NAMALWA (cell line): ENCODE data around the gene DIP2C.
"Not testable (repeated sequence)": the region's sequence is repeated elsewhere in the genome, so short reads cannot be mapped to it uniquely, and the experiment has no call there.

ENCODE experiments used
- DNase-seq: peaks from one replicate; pipeline ENCODE4 v3.0.0-alpha.2; 2015; ENCODE audit warnings: low spot score

The DIP2C gene

DNA sequence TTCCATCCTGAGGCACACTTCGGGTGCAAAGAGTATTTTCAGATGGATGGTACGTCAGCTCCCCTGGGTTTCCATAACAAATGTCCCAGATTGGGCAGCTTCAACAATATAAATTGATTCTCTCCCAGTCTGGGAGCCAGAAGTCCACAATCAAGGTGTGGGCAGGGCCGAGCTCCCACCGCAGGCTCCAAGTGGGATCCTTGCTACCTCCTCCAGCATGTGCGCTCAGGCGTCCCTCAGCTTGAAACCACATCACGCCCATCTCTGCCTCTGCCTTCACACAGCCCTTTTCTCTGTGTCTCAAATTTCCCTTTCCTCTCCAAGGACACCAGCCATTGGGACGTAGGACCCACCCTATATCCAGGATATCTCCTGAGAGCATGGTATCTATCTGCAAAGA is 153.5 kb downstream of the DIP2C start:
- no peak for DNase-seq

DNA sequence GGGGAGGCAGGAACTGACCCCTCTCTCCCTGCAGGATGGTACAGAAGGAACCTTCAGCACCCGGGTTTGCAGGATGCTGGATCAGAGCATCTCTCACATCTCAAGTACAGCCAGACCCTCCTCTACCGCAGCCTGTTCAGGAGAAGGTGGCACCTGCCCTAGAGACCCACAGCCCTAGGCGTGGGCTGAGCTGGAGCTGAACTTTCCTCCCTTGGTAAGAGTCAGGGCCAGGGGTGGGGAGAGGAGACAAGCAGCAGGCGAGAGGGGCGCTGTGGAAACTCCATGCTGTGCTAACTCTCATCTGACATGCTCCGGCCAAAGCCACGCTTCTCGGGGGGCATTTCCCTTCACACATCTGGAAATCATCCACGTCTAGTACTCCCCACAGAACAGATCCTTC is 154.4 kb downstream of the DIP2C start:
- no peak for DNase-seq

DNA sequence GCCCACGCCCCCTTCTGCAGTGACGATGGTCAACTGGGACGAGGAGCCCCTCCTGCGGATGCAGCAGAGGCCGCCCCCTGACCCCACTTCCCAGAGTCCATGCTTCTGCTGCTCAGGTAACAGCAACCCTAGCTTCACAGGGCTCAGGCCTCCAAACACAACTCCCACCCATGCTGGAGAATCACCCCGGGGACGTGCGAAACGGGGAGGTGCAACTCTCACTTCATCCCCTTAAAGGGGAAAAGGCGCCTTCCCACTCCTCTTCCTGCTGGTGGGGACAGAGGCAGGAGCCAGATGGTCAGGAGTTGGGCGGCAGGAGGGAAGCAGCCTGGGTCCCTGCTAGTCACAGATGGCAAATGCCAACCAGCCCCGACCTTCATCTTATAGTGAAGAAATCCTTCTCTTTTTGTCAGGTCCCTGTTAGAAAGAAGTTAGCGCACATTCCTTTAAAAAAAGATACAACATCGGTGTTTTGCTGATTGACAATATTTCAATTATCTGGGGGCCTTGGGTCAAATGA is 155.4 kb downstream of the DIP2C start:
- DNase-seq: no peak

DNA sequence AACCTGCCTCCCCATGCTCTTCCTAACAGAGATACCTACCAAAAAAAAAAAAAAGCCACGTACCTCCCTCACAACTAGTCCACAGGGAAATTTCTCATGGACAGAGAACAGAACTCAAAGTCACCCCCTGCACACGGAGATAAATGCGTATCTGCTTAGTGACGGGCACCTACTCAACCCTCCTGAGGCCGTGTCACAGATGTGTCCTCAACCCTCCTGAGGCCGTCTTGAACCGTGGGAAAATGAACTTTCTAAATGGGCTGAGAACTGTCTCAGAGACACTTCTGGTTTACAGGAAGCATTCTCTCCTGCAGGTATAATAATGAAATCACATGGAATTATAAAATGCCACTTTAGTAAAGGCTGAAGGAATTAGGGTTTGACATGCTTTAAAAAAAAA is 155.9 kb downstream of the DIP2C start:
- DNase-seq: peak; percentile 75

DNA sequence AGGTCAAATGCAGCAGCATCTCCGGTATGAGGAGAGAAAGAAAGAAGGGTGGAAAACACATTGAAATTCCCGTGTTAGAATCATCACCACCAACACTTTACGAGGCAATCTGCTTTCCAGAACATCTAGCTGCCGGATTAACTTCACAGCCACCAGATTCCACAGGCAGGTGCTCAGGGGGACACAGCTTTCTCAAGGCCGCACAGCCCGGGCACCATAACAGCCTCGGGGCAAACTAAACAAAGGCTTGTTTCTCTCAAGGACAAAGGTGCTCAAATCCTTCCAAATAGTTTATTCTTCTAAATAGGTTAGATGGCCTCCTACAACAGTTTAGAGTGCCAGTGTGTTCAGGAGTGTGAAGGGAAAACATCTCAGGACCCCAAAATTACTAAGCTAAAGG is 156.3 kb downstream of the DIP2C start:
- no peak for DNase-seq

DNA sequence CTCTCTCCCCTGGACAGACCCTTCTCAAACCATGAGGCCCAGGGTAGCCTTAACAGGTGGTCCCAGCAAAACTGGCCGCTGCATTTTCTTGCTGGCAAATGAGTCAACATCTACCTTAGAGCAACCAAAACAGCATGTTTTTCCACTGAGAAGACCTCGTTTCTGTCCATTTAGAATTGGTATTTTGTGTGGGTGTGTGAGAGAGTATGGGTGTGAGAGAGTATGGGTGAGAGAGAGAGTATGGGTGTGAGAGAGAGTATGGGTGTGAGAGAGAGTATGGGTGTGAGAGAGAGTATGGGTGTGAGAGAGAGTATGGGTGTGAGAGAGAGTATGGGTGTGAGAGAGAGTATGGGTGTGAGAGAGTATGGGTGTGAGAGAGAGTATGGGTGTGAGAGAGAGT is 157.1 kb downstream of the DIP2C start:
- not testable (repeated sequence) for DNase-seq

DNA sequence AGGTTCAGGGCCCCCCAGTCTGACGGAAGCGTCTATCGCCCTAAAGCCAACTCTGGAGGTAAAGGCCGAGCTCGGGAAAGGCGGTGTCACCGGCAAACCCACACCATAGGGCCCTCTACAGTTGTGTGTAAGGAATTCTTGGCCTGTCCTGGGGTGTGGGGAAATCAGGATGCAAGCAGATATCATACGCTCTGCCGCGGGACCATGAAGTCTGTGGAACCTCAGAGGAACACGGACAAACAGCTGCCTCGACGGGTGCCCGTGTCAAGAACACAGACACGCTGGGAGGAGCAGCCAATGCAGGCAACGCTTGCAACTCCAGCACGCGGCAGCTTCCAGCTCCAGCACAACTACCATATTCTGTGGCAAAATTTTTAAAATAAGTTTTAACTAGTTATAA is 157.9 kb downstream of the DIP2C start:
- no peak for DNase-seq

DNA sequence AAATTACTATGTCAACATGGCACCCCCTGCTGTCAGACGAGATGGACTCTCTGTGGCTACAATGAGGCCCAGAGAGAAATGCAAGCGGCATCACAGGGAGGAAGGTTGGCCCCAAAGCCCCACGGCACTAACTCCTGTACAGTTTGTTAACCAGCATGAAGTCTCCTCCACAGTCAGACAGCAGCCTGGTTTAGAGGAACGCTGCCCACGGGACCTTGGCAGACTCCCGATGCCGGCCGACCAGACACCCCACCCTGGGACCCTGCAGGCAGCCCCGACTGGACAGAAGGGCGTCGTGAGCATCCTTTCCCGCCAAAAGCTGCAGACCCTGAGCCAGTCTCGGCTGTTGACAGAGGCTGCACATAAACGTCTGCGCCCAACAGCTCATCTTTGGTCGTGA is 158.8 kb downstream of the DIP2C start:
- DNase-seq: no peak

DNA sequence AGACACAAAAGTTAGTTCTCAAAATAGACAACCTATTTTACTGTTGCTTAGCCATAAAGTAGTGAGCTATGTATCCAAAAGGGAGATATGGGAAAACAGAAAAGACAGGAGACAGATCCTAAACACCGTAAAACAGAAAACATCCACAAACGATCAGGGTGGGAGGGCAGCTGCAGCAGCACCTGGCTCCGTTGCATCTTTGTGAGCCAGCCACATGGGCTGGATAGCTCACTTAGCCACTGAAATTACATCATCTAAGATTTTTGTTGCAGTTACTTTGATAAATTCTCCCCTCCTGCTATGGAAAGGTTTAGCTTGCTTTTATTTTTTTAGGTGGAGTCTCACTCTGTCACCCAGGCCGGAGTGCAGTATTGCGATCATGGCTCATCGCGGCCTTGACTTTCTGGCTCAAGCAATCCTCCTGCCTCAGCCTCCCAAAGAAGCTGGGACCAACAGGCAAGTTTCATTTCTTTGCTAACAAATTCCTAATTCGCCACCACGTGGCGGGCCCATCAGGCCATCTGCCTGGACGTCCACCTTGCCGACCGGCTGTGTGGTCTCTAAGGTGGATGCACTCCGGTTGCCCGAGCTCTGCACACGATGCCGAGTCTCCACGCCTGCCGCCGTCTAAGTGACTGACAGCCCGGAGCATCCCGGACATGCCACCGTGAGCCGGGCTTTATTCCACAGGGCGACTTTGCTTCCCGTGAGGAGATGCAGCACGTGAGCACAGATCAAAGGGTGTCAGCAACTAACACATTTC is 159.8 kb downstream of the DIP2C start:
- no peak for DNase-seq

DNA sequence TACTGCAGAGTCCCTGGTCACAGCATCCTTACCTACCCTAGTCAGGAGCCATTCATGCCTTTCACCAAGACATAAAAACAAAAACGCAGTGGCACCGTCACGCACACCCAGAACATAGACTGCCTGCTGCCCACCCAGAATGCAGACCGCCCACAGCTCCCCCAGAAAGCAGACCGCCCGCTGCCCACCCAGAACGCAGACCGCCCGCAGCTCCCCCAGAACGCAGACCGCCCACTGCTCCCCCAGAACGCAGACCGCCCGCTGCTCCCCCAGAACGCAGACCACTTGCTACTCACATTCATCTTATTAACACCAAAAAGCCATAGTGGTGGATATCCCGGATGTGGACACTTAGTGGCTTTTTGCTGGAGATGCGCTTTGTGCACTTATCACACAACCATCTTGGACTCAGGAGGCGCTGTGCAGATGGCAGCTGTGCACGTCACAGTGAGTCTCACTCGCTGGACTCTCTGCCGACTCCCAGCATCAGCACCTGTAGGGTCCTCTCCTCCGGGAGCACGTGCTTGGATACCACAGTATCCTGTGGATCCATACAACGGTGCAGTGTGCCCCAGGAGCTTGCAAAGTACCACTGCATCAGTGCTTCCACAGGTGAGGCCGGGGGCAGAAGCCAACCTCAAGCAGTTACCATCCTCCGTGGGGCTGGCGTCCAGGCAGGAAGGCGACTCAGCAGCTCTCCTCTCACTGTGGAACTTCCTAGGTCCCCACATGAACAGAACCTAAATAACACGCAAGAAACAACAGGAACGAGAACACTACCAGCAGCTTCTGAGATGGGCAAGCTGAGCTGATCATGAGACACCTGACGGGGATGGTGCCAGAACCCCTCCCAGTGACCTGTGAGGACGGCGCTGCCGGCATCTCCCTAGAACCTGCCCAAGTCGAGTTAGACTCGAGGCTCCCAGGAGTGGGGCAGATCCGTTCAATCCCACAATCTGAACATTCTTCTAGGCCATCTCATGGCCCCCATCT is 161.0 kb downstream of the DIP2C start:
- no peak for DNase-seq

DNA sequence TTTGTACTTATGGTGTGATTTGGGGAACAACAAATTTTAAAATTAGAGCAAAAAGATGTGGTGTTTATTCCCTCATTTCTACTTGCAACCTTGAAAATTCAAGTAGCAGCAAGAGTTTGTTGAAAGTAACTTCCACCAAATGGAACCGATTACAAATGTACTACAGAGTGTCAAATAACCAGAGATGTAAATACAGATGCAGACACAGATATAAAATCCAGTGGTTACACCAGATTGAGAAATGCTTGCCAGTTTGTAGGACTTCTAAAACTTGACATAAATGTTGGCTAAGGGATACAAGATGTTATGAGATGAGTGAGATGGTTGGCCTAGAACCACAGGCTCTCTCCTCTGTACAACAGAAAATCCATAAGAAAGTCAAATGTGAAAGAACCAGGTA is 162.1 kb downstream of the DIP2C start:
- no peak for DNase-seq

DNA sequence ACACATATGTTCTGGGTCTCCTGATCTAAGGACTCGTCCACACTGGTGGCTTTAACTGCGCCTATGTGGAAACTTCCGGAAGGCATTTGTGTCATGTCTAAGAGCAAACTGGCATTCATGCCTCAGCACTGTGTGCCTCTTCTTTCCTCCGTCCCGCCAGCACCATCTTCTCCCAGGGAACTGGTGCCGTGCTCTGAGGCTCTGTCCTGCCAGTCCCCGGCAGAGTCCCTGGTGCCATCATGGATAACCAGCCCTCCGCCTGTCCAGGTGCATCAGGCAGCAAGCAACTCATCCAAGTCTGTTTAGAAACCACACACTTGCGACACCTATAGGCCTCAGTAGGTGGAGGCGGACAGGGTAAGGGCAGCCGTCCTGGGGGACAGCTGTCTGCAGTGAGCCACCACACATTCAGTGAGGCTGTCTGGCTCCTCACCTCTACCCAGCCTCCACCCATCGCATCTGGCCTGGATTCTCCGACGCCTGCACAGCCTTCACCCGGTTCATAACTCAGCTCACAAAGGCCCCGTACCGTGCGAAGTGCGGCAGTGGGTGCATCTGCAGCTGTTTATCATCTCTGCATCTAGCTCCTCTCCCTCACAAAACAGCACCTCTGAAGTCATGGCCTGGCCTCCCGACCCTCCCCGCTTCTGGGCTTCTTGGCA is 162.7 kb downstream of the DIP2C start:
- peak; percentile 59 for DNase-seq

DNA sequence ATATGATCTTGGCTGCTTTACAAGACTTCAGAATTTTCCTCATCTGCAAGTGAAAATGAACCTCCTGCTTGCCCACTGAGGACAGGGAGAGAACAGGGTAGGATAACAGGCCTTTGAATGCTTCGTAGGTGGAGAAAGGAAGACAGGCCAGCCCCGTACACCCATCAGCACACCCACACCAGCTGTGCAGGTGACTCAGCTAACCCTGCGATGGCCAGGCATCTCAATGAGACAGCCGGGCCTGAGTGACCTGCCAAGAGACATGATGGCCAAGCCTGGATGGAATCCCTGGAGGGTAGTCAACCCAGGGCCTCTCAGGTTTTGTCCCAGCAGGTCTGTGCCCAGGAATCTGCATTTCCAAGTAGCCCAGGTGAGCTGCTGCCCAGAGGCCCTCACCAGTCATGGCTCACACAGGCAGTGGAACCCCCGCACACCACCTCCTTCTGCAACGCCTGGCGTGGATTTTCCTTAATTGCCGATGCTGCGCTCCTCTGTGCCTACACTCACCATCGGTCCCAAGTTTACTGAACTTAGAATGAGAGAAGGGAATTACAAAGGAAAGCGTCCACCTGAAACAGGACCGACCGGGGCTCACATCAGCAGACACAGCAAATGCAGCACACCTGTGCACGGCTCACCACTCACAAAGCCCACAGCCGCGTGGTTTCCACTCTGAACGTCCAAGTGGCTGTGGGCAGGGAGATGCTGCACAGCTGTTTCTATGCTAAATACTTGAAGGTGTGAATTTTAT is 163.7 kb downstream of the DIP2C start:
- no peak for DNase-seq

DNA sequence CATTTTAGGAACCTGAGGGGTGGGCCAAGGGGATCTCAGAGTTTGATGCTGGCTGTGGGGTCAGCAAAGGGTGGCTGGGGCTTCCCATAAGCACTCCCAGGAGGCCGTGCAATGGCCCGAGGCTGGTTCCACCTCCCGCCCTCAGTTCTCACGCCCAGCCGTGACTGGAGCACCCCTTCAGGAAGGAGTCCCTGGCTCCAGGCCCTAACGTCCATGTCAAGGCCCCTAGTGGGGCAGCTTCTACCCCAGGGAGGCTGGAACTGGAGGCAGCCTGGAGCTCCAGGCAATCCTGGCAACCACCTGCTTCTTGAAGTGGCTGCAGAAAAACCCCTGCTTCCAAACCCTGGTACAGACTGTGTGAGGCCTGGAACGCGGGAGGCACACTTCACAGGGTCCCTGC is 165.5 kb downstream of the DIP2C start:
- no peak for DNase-seq

DNA sequence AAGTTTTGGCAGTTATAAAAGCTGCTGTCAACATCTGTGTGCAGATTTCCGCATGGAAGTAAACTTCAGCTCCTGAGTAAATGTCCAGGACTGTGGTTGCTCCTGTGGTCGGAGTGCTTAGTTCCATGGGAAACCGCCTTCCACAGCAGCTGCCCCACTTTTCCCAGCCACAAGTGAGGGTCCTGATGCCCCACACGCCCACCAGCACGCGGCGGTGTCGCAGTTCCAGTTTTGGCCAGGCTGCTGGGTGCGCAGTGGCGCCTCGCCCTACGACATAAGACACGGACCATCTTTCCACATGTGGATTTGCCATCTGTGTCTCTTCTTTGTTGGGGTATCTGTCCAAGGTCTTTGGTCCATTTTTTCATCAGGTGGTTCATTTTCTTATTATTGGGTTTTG is 167.1 kb downstream of the DIP2C start:
- no peak for DNase-seq

DNA sequence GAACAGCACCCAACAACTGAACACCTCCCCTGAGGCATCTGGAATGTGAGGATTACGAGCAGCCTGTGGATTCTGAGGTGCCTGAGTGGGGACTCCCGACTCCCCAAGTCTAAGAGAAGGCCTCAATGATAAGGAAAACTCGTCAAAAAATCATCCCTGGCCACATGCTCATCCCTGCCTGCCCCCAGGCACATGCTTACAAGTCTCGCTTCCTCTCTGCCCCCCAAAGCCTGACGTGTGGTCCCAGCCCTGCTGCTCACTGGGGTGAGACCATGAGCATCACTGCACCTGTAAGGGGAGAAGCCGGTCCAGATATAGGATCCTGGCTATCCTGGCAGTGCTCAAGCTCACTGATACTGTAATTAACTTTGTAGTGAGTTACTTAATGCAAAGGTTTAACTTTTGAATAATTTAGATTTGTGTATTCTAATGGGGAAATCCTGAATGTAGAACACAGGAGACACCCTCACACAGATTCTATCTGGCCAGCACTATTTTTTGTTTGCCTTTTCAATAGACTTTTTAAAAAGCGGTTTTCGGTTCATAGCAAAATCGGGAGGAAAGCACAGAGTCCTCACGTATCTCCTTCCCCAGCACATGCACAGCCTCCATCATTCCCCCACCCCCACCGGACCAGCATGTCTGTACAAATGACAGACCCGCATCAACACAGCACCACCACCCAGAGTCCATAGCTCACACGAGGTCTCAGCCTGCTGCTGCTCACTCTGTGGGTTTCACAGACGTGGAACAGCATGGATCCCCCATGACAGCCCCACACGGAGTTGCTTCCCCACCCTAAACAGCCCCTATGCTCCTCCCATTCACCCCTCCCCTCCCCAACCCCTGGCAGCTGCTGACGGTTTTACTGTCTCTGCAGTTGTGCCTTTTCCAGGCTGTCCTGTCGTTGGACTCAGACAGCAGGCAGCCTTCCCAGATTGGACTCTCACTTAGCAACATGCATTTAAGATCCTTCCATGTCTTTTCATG is 167.9 kb downstream of the DIP2C start:
- DNase-seq: peak; percentile 62

DNA sequence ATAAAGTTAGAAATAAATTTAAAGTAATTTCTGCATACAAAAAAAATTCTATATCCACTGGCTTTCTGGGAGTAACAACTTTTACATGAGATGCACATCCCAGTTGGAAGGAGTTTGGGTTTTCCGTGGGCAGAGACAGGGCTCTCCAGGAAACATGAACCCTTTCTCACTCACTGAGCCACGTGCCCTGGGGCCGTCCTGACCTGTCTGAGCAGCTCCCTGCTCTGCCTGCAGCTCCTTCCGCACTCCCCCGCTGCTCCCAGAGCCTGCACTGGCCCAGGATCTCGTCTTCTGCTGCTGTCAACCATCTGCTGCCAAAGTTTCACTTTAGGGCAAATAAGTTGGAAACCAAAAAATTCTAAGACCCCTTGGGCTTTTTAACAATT is 169.1 kb downstream of the DIP2C start:
- no peak for DNase-seq

DNA sequence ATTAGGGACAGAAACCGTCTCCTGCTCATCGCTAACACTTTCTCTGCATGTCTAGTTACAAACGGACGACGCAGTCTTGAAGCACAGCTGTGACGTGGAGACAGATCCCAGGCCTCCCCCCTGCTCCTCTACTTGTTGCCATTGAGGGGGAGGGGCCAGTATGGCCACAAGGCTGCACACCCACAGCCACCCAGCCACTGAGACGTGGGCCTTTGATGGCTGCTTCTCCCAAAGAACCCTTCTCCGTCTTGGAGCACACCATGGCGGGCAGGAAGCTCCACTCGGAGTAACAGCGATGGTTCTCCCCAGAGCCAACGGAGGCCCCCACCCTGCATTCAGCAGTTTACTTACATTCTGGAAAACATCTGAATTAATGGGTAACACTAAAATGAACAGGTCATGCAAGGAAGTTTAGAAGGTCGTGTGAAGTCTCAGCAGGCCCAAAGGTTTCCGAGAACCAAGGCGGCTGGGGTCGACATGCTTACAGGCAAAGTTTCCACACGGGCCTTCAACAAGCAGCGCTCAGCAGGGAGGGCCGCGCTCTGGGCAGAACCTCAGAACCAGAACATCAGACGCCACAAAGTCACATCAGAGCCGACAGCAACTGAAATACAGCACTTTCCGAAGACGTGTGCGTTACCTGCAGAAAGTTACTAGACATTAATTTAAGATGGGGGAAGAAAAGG is 169.6 kb downstream of the DIP2C start:
- no peak for DNase-seq

DNA sequence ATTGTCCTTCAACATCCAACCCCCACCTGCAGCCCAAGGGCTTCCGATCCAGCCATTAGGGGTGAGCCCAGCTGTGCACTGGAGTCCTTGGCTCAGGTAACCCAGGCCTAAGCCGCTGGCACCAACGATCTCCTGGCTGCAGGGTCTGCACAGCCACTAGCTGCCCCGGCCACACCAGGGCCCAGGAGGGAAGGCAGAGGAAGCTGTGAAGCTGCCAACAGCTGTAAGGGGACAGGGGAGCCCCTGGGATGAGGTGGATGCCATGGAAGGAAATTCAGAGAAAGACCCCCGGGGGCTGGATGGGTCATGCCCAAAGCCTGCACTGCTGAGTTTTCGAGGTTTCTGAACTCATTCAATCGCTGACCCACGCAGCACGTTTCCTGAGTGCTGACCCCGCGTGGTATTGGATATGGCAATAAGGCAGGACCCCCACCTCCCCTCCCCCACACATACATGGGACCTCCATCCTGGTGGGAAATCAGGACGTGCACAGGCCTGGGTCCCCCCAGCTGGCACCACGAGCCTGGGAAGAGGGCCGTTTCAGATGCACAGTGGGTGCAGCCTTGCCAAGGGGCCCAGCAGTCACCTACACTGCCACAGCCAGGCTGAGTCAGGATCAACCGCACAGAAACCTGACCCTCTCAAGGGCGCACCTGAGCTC is 170.3 kb downstream of the DIP2C start:
- no peak for DNase-seq
